Upper lobe of right lung (tissue), 1 donor: ENCODE results near the gene RPS15A. TPM values are rescaled to one million over a fixed set of nuclear protein-coding genes. Genes with fewer than 3 reads are reported as not detected.

Experiments
- ATAC-seq: fragments of 200-7000 bp; cut with Tn5 transposase; one replicate; pipeline ENCODE4 v1.9.1; 2020; ENCODE audit warnings: mild to moderate bottlenecking, moderate library complexity
- DNase-seq: peaks from one replicate; pipeline ENCODE4 v3.0.0-alpha.2; 2020
- H3K27ac ChIP-seq: fragments of 200-600 bp; one replicate; pipeline ENCODE4 v1.8.0; 2022
- H3K27me3 ChIP-seq: fragments of 200-600 bp; one replicate; pipeline ENCODE4 v1.8.0; 2022; ENCODE audit warnings: mild to moderate bottlenecking
- H3K36me3 ChIP-seq: fragments of 200-600 bp; one replicate; pipeline ENCODE4 v1.8.0; 2022
- H3K4me1 ChIP-seq: fragments of 200-600 bp; one replicate; pipeline ENCODE4 v1.8.0; 2022
- H3K4me3 ChIP-seq: fragments of 200-600 bp; one replicate; pipeline ENCODE4 v1.8.0; 2022; ENCODE audit warnings: mild to moderate bottlenecking
- H3K9me3 ChIP-seq: fragments of 200-600 bp; one replicate; pipeline ENCODE4 v1.8.0; 2022
- CTCF ChIP-seq: fragments of 200-600 bp; IDR thresholded peaks from one replicate; pipeline ENCODE4 v1.8.0; 2022; ENCODE audit warnings: antibody characterized with exemption
- intact Hi-C: fragments of 100-400 bp; cut with DNase I; formaldehyde crosslinking; loops from one replicate; pipeline ENCODE4 v1.11.0; 2022
- total RNA-seq: library from RNA; stranded (reverse); fragmentation: NEBNext Ultra II Directional; extraction: Animal tissue kit (Norgen Biotek cat#: 25700); gene quantifications from one replicate; pipeline ENCODE4 v1.2.1, GENCODE V29; 2021
- donor health status: DM: no; HTN: yes; CAD: no; lungs with severe emphysema.

RPS15A gene
- total RNA-seq, 1 donor from 2014 or later: 983 TPM

- H3K36me3 ChIP-seq: peaks cover 100% of the 10 kb centered on the region
Measured at GRCh38 chr16:18832613-18833012, 42.5 kb upstream of the RPS15A start.

GRCh38 chr16:18832006-18832405 lies 41.9 kb upstream of the RPS15A start:
- Histone ChIP-seq H3K27me3 (no peaks in the 10 kb centered on the region), H3K27ac (no peak overlapping the region), H3K4me1 (no peaks in the 10 kb centered on the region), H3K9me3 (no peaks in the 10 kb centered on the region), H3K4me3 (no peak overlapping the region), H3K36me3 (peaks cover 98% of the 10 kb centered on the region)
- no peak for ATAC-seq
- intact Hi-C loops: no loop called here
- DNase-seq: no peak
- no peak for TF ChIP-seq CTCF

More at GRCh38 chr16:18832613-18833012, 42.5 kb upstream of the RPS15A start:
- ATAC-seq: no peak
- Histone ChIP-seq H3K27ac (no peak overlapping the region), H3K9me3 (no peaks in the 10 kb centered on the region), H3K27me3 (no peaks in the 10 kb centered on the region), H3K4me3 (no peak overlapping the region), H3K4me1 (no peaks in the 10 kb centered on the region)
- no peak for DNase-seq
- no peak for TF ChIP-seq CTCF
- intact Hi-C loops: no loop called here

GRCh38 chr16:18829251-18829650 lies 39.1 kb upstream of the RPS15A start:
- peaks cover 73% of the 10 kb centered on the region for H3K36me3 ChIP-seq
- intact Hi-C loops: no loop called here
- DNase-seq: no peak
- no peak for TF ChIP-seq CTCF
- H3K9me3 ChIP-seq: no peaks in the 10 kb centered on the region
- H3K27ac ChIP-seq: no peak overlapping the region
- H3K4me3 ChIP-seq: no peak overlapping the region
- H3K27me3 ChIP-seq: no peaks in the 10 kb centered on the region
- H3K4me1 ChIP-seq: no peaks in the 10 kb centered on the region
- peak; percentile 33 for ATAC-seq

- peaks cover 59% of the 10 kb centered on the region for H3K36me3 ChIP-seq
Measured at GRCh38 chr16:18827890-18828289, 37.8 kb upstream of the RPS15A start.

GRCh38 chr16:18816286-18816685 lies 26.2 kb upstream of the RPS15A start:
- no peaks in the 10 kb centered on the region for H3K9me3 ChIP-seq
- H3K36me3 ChIP-seq: peaks cover 90% of the 10 kb centered on the region
- no peak overlapping the region for H3K27ac ChIP-seq
- H3K27me3 ChIP-seq: no peaks in the 10 kb centered on the region
- DNase-seq: no peak
- intact Hi-C loops: no loop called here
- TF ChIP-seq CTCF: no peak
- no peak overlapping the region for H3K4me3 ChIP-seq
- no peak for ATAC-seq
- no peaks in the 10 kb centered on the region for H3K4me1 ChIP-seq

More at GRCh38 chr16:18827890-18828289, 37.8 kb upstream of the RPS15A start:
- no peak overlapping the region for H3K4me3 ChIP-seq
- H3K27ac ChIP-seq: no peak overlapping the region
- TF ChIP-seq CTCF: no peak
- no peaks in the 10 kb centered on the region for H3K4me1 ChIP-seq
- intact Hi-C loops: no loop called here
- DNase-seq (no peak), ATAC-seq (no peak)
- no peaks in the 10 kb centered on the region for H3K27me3 ChIP-seq
- H3K9me3 ChIP-seq: no peaks in the 10 kb centered on the region

GRCh38 chr16:18811925-18812324 lies 21.8 kb upstream of the RPS15A start:
- no peak for TF ChIP-seq CTCF
- Histone ChIP-seq H3K27me3 (no peaks in the 10 kb centered on the region), H3K9me3 (no peaks in the 10 kb centered on the region), H3K36me3 (peaks cover 93% of the 10 kb centered on the region), H3K27ac (no peak overlapping the region), H3K4me3 (no peak overlapping the region), H3K4me1 (no peaks in the 10 kb centered on the region)
- DNase-seq (no peak), ATAC-seq (no peak)
- intact Hi-C loops: no loop called here
